CD4-positive, alpha-beta T cell treated with Interleukin-1 beta for 1 hour (primary cell): ENCODE data around the gene TBCB.
"Not testable (repeated sequence)": the region's sequence is repeated elsewhere in the genome, so short reads cannot be mapped to it uniquely, and the experiment has no call there.

ENCODE experiments used
- DNase-seq, 2 donors: peaks; one replicate each; pipeline ENCODE4 v3.0.0-alpha.2; 2020 to 2022

Gene TBCB

GRCh38 chr19:36115453-36116343, at the start of gene TBCB:
Gene TBCB, plus strand, starts transcription at chr19:36115468. Its CDS starts 93 bp downstream, at chr19:36115561.
- DNase-seq: no peak

DNA sequence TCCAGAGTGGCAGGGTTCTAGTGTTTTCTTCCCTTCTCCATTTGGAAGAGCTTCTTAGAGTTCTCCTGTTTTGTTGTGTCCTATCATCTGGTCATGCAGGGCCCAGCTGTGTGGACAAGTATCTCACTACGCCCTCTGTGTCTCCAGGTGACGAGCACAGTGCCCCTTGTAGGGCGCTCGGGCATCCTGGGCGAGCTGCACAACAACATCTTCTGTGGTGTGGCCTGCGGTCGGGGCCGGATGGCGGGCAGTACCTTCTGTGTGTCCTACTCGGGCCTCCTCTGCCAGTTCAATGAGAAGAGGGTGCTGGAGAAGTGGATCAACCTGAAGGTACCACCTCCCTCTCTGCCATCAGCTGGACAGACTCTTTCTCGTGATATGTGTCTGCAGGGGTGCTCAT, 47.6 kb upstream of the TBCB start:
- DNase-seq: no peak

DNA sequence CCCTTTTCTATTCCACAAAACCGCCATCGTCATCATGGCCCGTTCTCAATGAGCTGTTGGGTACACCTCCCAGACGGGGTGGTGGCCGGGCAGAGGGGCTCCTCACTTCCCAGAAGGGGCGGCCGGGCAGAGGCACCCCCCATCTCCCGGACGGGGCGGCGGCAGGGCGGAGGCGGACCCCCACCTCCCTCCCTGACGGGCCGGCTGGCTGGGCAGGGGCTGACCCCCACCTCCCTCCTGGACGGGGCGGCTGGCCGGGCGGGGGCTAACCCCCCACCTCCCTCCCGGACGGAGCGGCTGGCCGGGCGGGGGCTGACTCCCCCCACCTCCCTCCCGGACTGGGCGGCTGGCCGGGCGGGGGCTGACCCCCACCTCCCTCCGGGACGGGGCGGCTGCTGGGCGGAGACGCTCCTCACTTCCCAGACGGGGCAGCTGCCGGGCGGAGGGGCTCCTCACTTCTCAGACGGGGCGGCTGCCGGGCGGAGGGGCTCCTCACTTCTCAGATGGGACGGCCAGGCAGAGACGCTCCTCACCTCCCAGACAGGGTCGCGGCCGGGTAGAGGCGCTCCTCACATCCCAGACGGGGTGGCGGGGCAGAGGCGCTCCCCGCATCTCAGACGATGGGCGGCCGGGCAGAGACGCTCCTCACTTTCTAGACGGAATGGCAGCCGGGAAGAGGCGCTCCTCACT, 46.3 kb upstream of the TBCB start:
- not testable (repeated sequence) for DNase-seq

DNA sequence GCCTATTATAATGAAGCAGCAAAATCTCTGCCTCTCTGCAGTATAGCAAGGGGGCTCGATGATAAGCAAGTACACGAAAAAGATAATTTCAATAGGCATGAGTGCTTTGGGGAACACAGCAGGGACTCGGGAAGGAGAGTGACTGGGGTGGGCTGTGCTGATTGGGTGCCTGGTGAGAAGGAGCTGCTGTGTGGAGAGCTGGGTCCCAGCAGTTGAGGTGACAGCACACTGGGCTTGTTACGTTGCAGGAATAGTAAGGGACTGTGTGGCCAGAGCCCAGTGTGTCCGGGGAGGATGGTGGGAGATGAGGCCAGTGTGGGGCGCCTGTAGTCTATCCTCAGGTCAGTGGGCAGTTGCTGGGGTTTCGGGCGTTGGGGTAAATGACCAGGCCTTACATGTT, 43.2 kb upstream of the TBCB start:
- DNase-seq: no peak

GRCh38 chr19:36073121-36073876, 42.0 kb upstream of the TBCB start:
- no peak for DNase-seq

- DNase-seq: no peak
Observed at GRCh38 chr19:36079389-36079945, 35.8 kb upstream of the TBCB start.

GRCh38 chr19:36081385-36081784, 33.9 kb upstream of the TBCB start:
- DNase-seq: no peak

GRCh38 chr19:36081894-36082293, 33.4 kb upstream of the TBCB start:
- DNase-seq: no peak

GRCh38 chr19:36082916-36083315, 32.4 kb upstream of the TBCB start:
- DNase-seq: no peak

- no peak for DNase-seq
Observed at GRCh38 chr19:36084231-36085009, 30.8 kb upstream of the TBCB start.

GRCh38 chr19:36086326-36086725, 28.9 kb upstream of the TBCB start:
- no peak for DNase-seq

- DNase-seq: no peak
Observed at GRCh38 chr19:36089847-36090246, 25.4 kb upstream of the TBCB start.

DNA sequence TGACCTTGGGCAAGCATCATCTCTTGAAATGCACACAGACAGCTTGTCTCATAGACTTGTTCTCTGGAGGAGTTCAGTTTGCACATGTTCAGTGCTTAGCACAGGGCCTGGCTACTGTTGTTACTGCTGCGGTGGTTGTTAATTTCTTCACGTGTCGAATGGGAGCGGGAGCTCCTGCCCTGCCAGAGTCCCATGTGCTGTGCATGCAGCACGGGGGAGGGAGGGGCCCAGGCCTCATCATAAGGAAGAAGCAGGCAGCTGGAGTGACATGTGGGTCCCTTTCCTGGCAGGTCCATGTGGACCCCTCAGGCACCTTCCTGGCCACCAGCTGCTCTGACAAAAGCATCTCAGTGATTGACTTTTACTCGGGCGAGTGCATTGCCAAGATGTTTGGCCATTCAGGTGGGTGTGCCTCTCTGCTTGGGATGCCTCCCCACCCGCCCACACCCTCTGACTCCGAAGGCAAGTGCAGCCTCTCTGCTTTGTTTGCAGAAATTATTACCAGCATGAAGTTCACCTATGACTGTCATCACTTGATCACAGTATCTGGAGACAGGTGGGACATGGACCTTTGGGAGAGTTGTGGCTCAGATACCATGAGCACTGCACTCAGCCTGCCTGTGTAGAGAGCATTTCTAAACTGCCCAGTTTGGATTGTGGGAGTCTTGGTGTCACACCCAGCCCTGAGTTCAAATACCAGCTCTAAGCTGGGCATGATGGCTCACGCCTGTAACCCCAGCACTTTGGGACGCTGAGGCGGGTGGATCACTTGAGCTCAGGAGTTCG, 24.2 kb upstream of the TBCB start:
- no peak for DNase-seq

DNA sequence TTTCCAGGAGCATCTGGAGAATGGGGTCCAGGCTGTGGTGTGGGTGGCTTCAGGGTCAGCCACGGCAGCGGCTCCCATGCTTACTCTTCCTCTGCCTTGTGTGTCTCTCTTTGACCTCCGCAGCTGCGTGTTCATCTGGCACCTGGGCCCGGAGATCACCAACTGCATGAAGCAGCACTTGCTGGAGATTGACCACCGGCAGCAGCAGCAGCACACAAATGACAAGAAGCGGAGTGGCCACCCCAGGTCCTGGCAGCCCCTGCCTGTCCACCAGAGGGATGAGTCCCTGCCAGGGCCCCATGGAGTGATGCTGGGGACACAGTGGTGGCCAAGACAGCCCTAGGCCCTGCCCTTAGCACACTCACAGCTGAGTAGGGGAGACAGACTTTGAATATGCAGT, 22.7 kb upstream of the TBCB start:
- DNase-seq: no peak

DNA sequence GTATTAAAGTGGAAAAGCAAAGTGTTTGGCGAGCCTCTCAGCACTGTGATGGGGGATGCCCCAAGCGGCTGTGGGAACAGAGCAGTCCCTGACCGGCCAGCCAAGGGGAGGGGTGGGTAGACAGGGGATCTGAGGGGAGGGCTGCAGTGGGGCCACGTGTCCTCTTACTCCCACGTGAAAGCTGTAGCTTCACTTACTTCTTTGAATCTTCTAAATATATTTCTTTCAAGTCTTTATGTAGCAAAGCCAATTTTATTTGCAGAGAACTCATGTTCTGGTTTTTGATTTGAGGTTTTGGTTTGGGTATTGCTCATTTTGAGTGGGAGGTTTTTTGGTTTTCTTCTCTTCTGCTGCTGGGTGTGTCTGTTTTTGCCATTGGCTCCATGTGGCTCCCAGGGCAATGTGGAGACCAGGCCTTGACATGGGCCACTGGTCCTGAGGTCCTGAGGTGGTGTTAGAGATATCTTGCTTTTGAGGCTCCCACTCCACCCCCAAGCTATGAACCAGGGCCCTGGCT, 22.1 kb upstream of the TBCB start:
- DNase-seq: no peak

GRCh38 chr19:36093687-36094086, 21.6 kb upstream of the TBCB start:
- no peak for DNase-seq

- DNase-seq: no peak
Observed at GRCh38 chr19:36097036-36097435, 18.2 kb upstream of the TBCB start.

DNA sequence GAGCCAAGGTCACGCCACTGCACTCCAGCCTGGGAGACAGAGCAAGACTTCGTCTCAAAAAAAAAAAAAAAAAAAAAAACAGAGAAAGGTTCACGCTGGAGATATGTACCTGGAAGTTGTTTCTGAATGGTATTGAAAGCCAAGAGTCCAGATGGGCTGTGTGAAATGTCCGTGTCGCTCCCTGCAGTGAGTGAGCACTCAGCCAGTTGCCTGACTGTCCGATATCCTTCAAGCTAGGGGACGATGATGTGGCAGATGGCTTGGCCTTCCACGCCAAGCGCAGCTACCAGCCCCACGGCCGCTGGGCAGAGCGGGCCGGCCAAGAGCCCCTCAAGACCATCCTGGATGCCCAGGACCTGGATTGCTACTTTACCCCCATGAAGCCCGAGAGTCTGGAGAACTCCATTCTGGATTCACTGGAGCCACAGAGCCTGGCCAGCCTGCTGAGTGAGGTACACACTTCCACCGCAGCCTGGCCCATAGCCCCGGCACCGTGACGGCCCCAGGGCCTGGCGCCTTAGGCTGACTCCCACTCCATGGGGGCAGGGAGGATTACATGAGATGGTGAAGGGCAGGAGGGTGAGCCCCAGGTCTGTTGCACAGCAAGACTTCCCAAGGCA, 16.0 kb upstream of the TBCB start:
- DNase-seq: no peak

GRCh38 chr19:36100476-36100875, 14.8 kb upstream of the TBCB start:
- no peak for DNase-seq

DNA sequence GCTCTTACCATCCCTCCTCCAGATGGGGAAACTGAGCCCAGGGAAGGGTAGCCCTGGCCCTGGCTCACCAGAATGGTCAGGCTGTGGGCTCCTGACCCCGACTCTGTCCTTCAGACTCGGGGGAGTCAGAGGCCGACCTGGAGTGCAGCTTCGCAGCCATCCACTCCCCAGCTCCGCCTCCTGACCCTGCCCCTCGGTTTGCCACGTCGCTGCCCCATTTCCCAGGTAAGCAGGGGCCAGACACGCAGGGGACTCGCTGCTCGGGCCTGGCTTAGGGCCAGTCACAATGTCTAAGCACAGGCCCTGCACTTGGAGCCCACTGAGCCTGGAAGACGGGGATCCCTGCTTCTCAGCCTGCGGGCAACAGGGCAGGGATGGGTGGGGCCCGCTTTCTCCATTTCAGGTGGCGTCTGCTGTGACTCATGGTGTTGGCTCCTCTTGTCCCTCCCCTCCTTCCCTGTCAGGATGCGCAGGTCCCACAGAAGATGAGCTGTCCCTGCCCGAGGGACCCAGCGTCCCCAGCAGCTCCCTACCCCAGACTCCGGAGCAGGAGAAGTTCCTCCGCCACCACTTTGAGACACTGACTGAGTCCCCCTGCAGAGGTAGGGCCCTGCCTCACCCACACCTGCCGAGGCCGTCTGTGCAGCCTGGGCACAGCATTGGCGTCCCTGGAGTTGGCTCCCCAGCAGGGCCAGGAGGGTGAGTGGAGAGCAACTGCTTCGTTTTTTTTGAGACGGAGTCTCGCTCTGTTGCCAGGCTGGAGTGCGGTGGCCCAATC, 13.5 kb upstream of the TBCB start:
- no peak for DNase-seq
